ENCODE data around the gene B3GLCT. TPM values are rescaled to one million over a fixed set of nuclear protein-coding genes. Genes with fewer than 3 reads are reported as not detected.

Gene B3GLCT
- total RNA-seq, 1 donor from 2014 or later = 16.5 TPM

DNA sequence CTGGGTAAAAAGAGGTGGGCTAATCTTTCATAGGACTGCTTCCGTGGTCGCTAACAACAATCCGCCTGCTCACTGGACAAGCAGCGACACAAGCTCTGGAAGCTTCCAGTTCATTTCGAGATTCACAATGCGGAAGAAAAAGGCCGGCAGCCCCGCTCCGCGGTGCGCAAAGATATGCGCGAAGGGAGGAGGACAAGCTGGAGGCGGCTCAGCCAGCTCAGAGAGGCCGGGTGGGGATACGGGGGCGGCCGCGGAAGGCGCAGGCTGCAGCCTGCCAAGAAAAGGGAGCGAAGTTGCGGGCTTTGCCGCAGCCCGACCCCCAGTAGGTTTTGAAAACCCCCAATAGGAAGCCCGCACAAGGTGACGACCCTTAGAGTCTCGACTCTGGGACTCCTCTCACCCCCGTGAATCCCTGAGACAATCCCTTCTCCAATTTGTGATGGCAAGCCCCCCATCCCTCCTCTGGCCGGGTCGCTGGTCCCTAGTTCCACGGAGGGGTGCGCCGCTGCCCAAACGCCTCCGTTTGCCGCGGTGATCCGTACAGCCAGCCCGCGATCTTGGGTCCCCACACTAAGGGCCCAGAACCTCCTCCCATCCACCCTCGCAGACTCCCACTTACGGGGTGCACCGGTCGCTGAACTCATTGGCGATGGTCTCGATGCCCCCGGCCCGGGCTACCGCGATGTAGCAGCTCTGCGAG, 38.8 kb upstream of the B3GLCT start:
- no peaks in the 10 kb centered on the region for H3K9me3 Mint-ChIP-seq
- peak overlapping the region; percentile 97 for H3K4me3 Mint-ChIP-seq
- peaks cover 8% of the 10 kb centered on the region for H3K36me3 Mint-ChIP-seq
- TF ChIP-seq, protein P1, sequence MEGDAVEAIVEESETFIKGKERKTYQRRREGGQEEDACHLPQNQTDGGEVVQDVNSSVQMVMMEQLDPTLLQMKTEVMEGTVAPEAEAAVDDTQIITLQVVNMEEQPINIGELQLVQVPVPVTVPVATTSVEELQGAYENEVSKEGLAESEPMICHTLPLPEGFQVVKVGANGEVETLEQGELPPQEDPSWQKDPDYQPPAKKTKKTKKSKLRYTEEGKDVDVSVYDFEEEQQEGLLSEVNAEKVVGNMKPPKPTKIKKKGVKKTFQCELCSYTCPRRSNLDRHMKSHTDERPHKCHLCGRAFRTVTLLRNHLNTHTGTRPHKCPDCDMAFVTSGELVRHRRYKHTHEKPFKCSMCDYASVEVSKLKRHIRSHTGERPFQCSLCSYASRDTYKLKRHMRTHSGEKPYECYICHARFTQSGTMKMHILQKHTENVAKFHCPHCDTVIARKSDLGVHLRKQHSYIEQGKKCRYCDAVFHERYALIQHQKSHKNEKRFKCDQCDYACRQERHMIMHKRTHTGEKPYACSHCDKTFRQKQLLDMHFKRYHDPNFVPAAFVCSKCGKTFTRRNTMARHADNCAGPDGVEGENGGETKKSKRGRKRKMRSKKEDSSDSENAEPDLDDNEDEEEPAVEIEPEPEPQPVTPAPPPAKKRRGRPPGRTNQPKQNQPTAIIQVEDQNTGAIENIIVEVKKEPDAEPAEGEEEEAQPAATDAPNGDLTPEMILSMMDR (conservative IDR thresholded peaks at IDR 0.05) = no peak
- peak; percentile 77 for DNase-seq (ENCODE audit: extremely low spot score, unreplicated experiment)
- H3K27me3 Mint-ChIP-seq = no peaks in the 10 kb centered on the region
- H3K27ac Mint-ChIP-seq = peak overlapping the region; percentile 97
- H3K4me1 Mint-ChIP-seq (ENCODE audit: unreplicated experiment) = peaks cover 23% of the 10 kb centered on the region

DNA sequence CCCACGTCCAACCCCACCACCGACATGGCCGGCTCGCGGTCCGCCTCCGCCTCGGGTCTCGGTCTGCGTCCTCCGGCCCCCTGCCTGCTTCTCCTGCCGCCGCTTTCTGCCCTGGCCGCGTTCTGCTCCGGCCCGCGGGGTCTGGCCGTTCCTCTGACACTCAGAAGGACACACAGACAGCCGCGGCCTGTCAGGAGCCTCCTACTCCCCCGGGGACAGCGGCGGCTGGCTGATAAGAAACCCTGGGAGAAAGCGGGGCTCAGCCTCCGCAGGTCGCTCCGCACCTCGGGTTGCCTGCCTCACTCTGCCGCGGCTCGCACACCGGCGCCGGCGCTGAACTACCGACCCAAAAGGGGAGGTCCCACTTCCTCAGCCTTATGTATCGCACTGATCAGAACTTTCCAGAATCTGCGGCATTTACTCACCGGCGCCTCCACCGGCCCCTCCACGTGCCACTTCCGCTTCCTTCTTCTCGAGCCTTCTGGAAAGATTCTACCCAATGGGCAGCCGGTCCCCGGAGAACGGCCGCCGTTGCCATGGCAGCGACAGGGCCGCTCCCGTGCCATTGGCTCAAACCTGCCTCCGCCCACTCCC, 38.1 kb upstream of the B3GLCT start, which contains the start of gene HSPH1:
TSS of gene HSPH1 (minus strand) at position 348 of the 594 bp plus-strand sequence. CDS start at position 26, 322 bp downstream.
- Mint-ChIP-seq H3K9me3 (no peaks in the 10 kb centered on the region), H3K27ac (peak within 1 kb of the TSS; percentile 97), H3K27me3 (no peaks in the 10 kb centered on the region), H3K4me3 (peak within 1 kb of the TSS; percentile 97), H3K4me1 (ENCODE audit: unreplicated experiment) (peaks cover 23% of the 10 kb centered on the region), H3K36me3 (peaks cover 8% of the 10 kb centered on the region)
- TF ChIP-seq, protein P1 (conservative IDR thresholded peaks at IDR 0.05) = peak; percentile 41
- peak; percentile 98 for DNase-seq (ENCODE audit: extremely low spot score, unreplicated experiment)

DNA sequence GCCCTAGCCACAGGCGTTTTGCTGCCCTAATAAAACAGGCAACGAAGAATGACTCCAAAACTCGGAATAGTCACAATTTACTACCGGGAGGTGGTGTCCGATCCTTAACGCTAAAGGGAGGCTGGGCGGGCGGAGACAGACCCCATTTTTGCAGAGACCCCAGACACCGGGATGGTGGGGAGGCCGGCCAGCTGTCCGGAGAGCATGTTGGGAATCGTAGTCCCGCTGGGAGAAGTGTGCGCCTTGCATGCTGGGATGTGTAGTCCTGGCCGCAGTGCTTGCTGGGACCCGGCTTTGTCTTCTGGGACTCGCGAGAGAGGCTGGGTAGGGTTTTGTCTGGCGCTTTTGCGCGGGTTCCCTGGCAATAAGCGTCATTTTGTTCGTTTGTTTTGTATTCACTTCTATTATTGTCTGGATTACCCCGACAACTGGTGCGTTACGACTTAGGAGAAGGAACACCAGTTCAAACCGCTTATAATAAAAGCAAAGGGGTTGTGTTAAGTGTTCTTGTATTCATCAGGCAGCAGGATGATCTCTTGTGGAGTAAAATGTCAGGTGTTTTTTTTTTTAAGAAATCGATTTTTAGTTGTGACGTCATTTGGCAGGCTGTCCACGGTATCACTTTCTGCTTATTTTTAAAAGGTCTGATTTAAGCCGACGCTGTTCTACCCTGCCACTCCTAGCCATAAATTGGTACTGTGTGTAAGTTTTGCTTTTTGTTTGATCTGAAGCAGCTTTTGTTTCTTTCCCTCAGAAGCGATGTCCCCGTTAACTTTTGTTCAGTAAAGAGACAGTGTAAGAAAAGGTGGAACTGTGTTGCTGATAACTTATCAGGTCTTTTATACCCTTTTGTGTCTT, 37.4 kb upstream of the B3GLCT start:
- H3K4me1 Mint-ChIP-seq (ENCODE audit: unreplicated experiment) = peaks cover 23% of the 10 kb centered on the region

DNA sequence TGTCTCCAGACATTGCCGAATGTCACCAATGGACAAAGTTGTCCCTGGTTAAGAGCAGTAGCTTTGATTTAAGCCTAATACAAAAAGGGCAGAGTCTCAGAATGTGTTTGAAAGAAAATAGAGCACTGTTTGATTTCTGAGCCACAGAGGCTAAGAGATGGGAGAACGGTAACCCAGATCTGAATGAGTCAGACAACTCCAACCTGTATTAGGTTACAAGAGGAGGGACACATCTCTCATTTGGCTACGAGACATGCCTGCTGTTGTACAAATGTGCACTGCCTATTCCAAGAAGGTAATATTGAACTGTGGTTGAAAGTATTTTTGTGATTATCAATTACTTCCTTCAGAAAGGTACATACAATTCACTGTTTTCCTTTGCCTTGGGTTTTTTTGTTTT, 33.2 kb upstream of the B3GLCT start:
- TF ChIP-seq, protein P1 (conservative IDR thresholded peaks at IDR 0.05) = no peak
- Mint-ChIP-seq H3K9me3 (no peaks in the 10 kb centered on the region), H3K27me3 (peaks cover 7% of the 10 kb centered on the region), H3K4me3 (no peak overlapping the region), H3K4me1 (ENCODE audit: unreplicated experiment) (no peaks in the 10 kb centered on the region), H3K36me3 (peaks cover 3% of the 10 kb centered on the region), H3K27ac (no peak overlapping the region)
- DNase-seq (ENCODE audit: extremely low spot score, unreplicated experiment) = no peak

More for the DNA sequence above, 37.4 kb upstream of the B3GLCT start:
- peaks cover 4% of the 10 kb centered on the region for H3K36me3 Mint-ChIP-seq
- TF ChIP-seq, protein P1 (conservative IDR thresholded peaks at IDR 0.05) = no peak
- DNase-seq (ENCODE audit: extremely low spot score, unreplicated experiment) = peak; percentile 95
- no peaks in the 10 kb centered on the region for H3K27me3 Mint-ChIP-seq
- H3K9me3 Mint-ChIP-seq = no peaks in the 10 kb centered on the region
- peak overlapping the region; percentile 97 for H3K27ac Mint-ChIP-seq
- H3K4me3 Mint-ChIP-seq = peak overlapping the region; percentile 97

DNA sequence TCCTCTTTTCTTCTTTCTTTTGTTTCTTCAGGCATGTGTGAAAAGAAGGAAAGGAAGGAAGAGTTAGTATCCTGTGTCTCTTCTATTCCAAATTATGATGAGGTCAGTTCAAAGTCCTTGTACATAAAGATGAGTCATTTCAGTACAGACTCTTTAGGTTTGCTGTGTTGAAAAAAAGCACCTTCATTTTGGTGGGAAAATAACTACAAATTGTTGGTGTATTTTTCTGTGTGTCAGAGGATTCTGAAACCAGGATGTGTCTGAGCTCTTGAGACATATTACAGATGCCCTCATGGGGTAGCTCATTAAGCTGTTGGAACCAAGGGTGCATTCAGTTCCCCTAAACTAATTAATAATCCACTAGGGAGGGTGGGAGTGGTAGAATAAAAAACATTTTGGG, 32.3 kb upstream of the B3GLCT start:
- no peaks in the 10 kb centered on the region for H3K4me1 Mint-ChIP-seq (ENCODE audit: unreplicated experiment)
- H3K9me3 Mint-ChIP-seq = no peaks in the 10 kb centered on the region
- no peak for DNase-seq (ENCODE audit: extremely low spot score, unreplicated experiment)
- no peak overlapping the region for H3K4me3 Mint-ChIP-seq
- peaks cover 7% of the 10 kb centered on the region for H3K27me3 Mint-ChIP-seq
- TF ChIP-seq, protein P1 (conservative IDR thresholded peaks at IDR 0.05) = no peak
- H3K27ac Mint-ChIP-seq = no peak overlapping the region
- H3K36me3 Mint-ChIP-seq = no peaks in the 10 kb centered on the region

Data from type B pancreatic cell (in vitro differentiated cells).